IMR-90 (cell line): ENCODE data around the gene COA1. TPM values are rescaled to one million over a fixed set of nuclear protein-coding genes. Genes with fewer than 3 reads are reported as not detected.

ENCODE experiments used
- ATAC-seq: fragments of 200-7000 bp; cut with Tn5 transposase; 2 replicates; pipeline ENCODE4 v1.9.1; 2020; ENCODE audit warnings: low read depth, mild to moderate bottlenecking, moderate library complexity
- BruUV-seq: library from RNA; stranded (reverse); fragments of 400-500 nt; replicated peaks from 2 replicates; lab custom pipeline; 2021; lab: Mats Ljungman, UMichigan
- CTCF ChIA-PET: fragments of 300-600 bp; formaldehyde crosslinking; extraction: SDS; loops from one replicate; lab custom pipeline; 2021; ENCODE audit warnings: antibody characterized with exemption; lab: Yijun Ruan, JAX
- POLR2A ChIA-PET: fragments of 300-600 bp; sonication (Branson Sonifier 250); formaldehyde crosslinking; loops from one replicate; lab custom pipeline; 2022; ENCODE audit warnings: antibody characterized with exemption; ENCODE audit not compliant: unreplicated experiment; lab: Charles Lee
- DNase-seq: peaks from one replicate; pipeline ENCODE4 v3.0.0; 2013
- H2AFZ ChIP-seq: replicated peaks from 2 replicates; pipeline ENCODE3; 2013; ENCODE audit warnings: low read length, mild to moderate bottlenecking; ENCODE audit not compliant: poor library complexity
- H2AK5ac ChIP-seq: 2 replicates; pipeline ENCODE4 v1.6.1; 2013; ENCODE audit warnings: low read depth, low read length, inconsistent platforms
- H2AK9ac ChIP-seq: replicated peaks from 2 replicates; pipeline ENCODE3; 2013; ENCODE audit warnings: mild to moderate bottlenecking, low read depth, low read length, moderate library complexity; ENCODE audit not compliant: poor library complexity
- H2BK120ac ChIP-seq: 2 replicates; pipeline ENCODE4 v1.6.1; 2013; ENCODE audit warnings: low read depth, low read length, inconsistent platforms
- H2BK15ac ChIP-seq: 3 replicates; pipeline ENCODE4 v1.6.1; 2013; ENCODE audit warnings: low read depth, low read length, inconsistent platforms
- H2BK20ac ChIP-seq: 2 replicates; pipeline ENCODE4 v1.6.1; 2013; ENCODE audit warnings: low read depth, mild to moderate bottlenecking, inconsistent platforms, low read length, moderate library complexity
- H2BK5ac ChIP-seq: 2 replicates; pipeline ENCODE4 v1.6.1; 2013; ENCODE audit warnings: mild to moderate bottlenecking, low read depth, low read length, inconsistent platforms; ENCODE audit not compliant: poor library complexity, severe bottlenecking
- H3K14ac ChIP-seq: replicated peaks from 2 replicates; pipeline ENCODE4 v1.6.1; 2013; ENCODE audit warnings: low read depth, low read length, inconsistent platforms
- H3K18ac ChIP-seq: 2 replicates; pipeline ENCODE4 v1.6.1; 2013; ENCODE audit warnings: low read depth, low read length, control low read depth
- H3K23ac ChIP-seq: 2 replicates; pipeline ENCODE4 v1.6.1; 2013; ENCODE audit warnings: low read depth, low read length, inconsistent platforms
- H3K27ac ChIP-seq: 2 replicates; pipeline ENCODE4 v1.5.1; 2013; ENCODE audit warnings: mild to moderate bottlenecking, control low read depth, low read length; ENCODE audit not compliant: insufficient read depth
- H3K27me3 ChIP-seq: 2 replicates; pipeline ENCODE4 v1.6.1; 2013; ENCODE audit warnings: low read length; ENCODE audit not compliant: control insufficient read depth, insufficient read depth
- H3K36me3 ChIP-seq: 2 replicates; pipeline ENCODE4 v1.6.1; 2013; ENCODE audit warnings: low read length, mixed read lengths; ENCODE audit not compliant: control insufficient read depth, insufficient read depth
- H3K4ac ChIP-seq: 2 replicates; pipeline ENCODE4 v1.6.1; 2013; ENCODE audit warnings: low read depth, low read length, inconsistent platforms
- H3K4me1 ChIP-seq: 2 replicates; pipeline ENCODE4 v1.6.1; 2013; ENCODE audit warnings: low read length, mixed read lengths; ENCODE audit not compliant: control insufficient read depth, insufficient read depth
- H3K4me2 ChIP-seq: 2 replicates; pipeline ENCODE4 v1.6.1; 2013; ENCODE audit warnings: low read depth, mild to moderate bottlenecking, control low read depth, low read length, moderate library complexity
- H3K4me3 ChIP-seq: 2 replicates; pipeline ENCODE4 v1.5.1; 2013; ENCODE audit warnings: low read depth, mild to moderate bottlenecking, control low read depth, low read length, moderate library complexity; ENCODE audit not compliant: insufficient read depth
- H3K56ac ChIP-seq: 2 replicates; pipeline ENCODE4 v1.6.1; 2013; ENCODE audit warnings: low read length, inconsistent platforms; ENCODE audit not compliant: insufficient read depth; ENCODE audit errors: extremely low read depth
- H3K79me1 ChIP-seq, 2 experiments: 2 replicates each; pipeline ENCODE4 v1.6.1; 2013; ENCODE audit warnings: low read length in 2 of 2, inconsistent platforms in 1 of 2, low read depth in 1 of 2
- H3K9ac ChIP-seq: 2 replicates; pipeline ENCODE4 v1.6.1; 2013; ENCODE audit warnings: low read depth, low read length, control low read depth
- H3K9me1 ChIP-seq: 2 replicates; pipeline ENCODE4 v1.6.1; 2013; ENCODE audit warnings: low read length, inconsistent platforms; ENCODE audit not compliant: insufficient read depth
- H3K9me3 ChIP-seq: 2 replicates; pipeline ENCODE4 v1.6.1; 2013; ENCODE audit warnings: low read length; ENCODE audit not compliant: control insufficient read depth, insufficient read depth
- H4K20me1 ChIP-seq: 2 replicates; pipeline ENCODE4 v1.6.1; 2013; ENCODE audit warnings: low read length, inconsistent platforms; ENCODE audit not compliant: insufficient read depth
- H4K5ac ChIP-seq: 2 replicates; pipeline ENCODE4 v1.6.1; 2013; ENCODE audit warnings: mild to moderate bottlenecking, low read depth, low read length, control low read depth
- H4K8ac ChIP-seq, 2 experiments: 2 replicates each; pipeline ENCODE4 v1.6.1; 2013; ENCODE audit warnings: low read depth in 2 of 2, low read length in 2 of 2, control low read depth in 1 of 2, inconsistent platforms in 1 of 2
- H4K91ac ChIP-seq: 2 replicates; pipeline ENCODE4 v1.6.1; 2013; ENCODE audit warnings: low read depth, low read length, inconsistent platforms; ENCODE audit not compliant: insufficient read depth
- CEBPB ChIP-seq: IDR thresholded peaks from 2 replicates; pipeline ENCODE4 v1.6.1; 2012; ENCODE audit warnings: low read depth, low read length, improper control_type of control experiment
- CTCF ChIP-seq: conservative IDR thresholded peaks from 2 replicates; pipeline ENCODE4 v1.5.1; 2012; ENCODE audit warnings: mild to moderate bottlenecking, low read depth, low read length, improper control_type of control experiment
- MAZ ChIP-seq: IDR thresholded peaks from 2 replicates; pipeline ENCODE4 v1.6.1; 2012; ENCODE audit warnings: low read depth, mild to moderate bottlenecking, low read length, improper control_type of control experiment, moderate library complexity, borderline replicate concordance
- NFE2L2 ChIP-seq: fragments of 150-350 bp; IDR thresholded peaks from 2 replicates; pipeline ENCODE4 v1.6.1; 2016; ENCODE audit warnings: low read depth, mild to moderate bottlenecking, low read length
- POLR2A ChIP-seq: IDR thresholded peaks from 2 replicates; pipeline ENCODE4 v1.6.1; 2012; ENCODE audit warnings: mild to moderate bottlenecking, low read depth, low read length
- RAD21 ChIP-seq: IDR thresholded peaks from 2 replicates; pipeline ENCODE4 v1.6.1; 2012; ENCODE audit warnings: low read length, improper control_type of control experiment
- SMC3 ChIP-seq: fragments of 150-350 bp; IDR thresholded peaks from 2 replicates; pipeline ENCODE4 v1.6.1; 2016; ENCODE audit warnings: low read depth, mild to moderate bottlenecking, antibody characterized with exemption, low read length, moderate library complexity
- USF2 ChIP-seq: fragments of 150-350 bp; IDR thresholded peaks from 2 replicates; pipeline ENCODE4 v1.6.1; 2017; ENCODE audit warnings: mild to moderate bottlenecking, antibody characterized with exemption, low read length, low read depth
- WGBS, 2 experiments: methylation state at CpG; one replicate each; pipeline versions ENCODE4 v1.1.5 to v1.1.7; 2013; ENCODE audit warnings: missing lambda C conversion rate in 2 of 2; ENCODE audit not compliant: insufficient read length in 1 of 2; ENCODE audit errors: extremely low coverage in 2 of 2; 5-methylcytosine and 5-hydroxymethylcytosine counted together
- dilution Hi-C: fragments of 300-500 bp; cut with HindIII; formaldehyde crosslinking; loops from one replicate; pipeline ENCODE4 v1.14.3; 2018; ENCODE audit warnings: low sequenced_read_pairs; ENCODE audit not compliant: unreplicated experiment
- in situ Hi-C: fragments of 300-500 bp; cut with MboI; formaldehyde crosslinking; loops from 3 replicates; pipeline ENCODE4 v1.14.3; 2019; ENCODE audit warnings: low sequenced_read_pairs, inconsistent platforms, mixed read lengths
- intact Hi-C: fragments of 100-400 bp; cut with micrococcal nuclease; formaldehyde crosslinking; loops from 2 replicates; pipeline ENCODE4 v1.10.0; 2022
- polyA plus RNA-seq, 3 experiments: library from polyadenylated mRNA; depleted of rRNA; stranded (reverse); fragments of >200 nt; gene quantifications; 2 replicates each; pipeline ENCODE4 v1.2.3, GENCODE V29; 2012; ENCODE audit warnings: low replicate concordance in 1 of 3
- total RNA-seq: library from RNA; depleted of rRNA; stranded (reverse); fragments of >200 nt; gene quantifications from 2 replicates; pipeline ENCODE4 v1.2.3, GENCODE V29; 2012

COA1 gene
- total and polyA plus RNA-seq, 2 of the 4 experiments (the other 2 are of a cell fraction) = 34.2 to 59.5 TPM

- Histone ChIP-seq H2BK120ac (no peak overlapping the region), H3K27ac (no peak overlapping the region), H2BK5ac (peak overlapping the region; percentile 64), H2BK20ac (no peak overlapping the region), H2BK15ac (no peak overlapping the region), H3K4me2 (peak overlapping the region; percentile 57; the same call in 1 of the 2 replicates), H3K9ac (no peak overlapping the region), H3K56ac (no peak overlapping the region), H4K20me1 (no peaks in the 10 kb centered on the region), H2AFZ (no peak overlapping the region), H3K23ac (no peak overlapping the region), H3K4ac (no peak overlapping the region), H2AK5ac (no peak overlapping the region), H2AK9ac (no peak overlapping the region), H3K27me3 (no peaks in the 10 kb centered on the region), H4K5ac (no peak overlapping the region; the same call in 1 of the 2 replicates), H4K91ac (no peak overlapping the region), H3K9me1 (peaks cover 2% of the 10 kb centered on the region), H3K9me3 (no peaks in the 10 kb centered on the region), H3K79me1 (peaks cover 30 to 41% of the 10 kb centered on the region in 2 experiments), H3K4me1 (peaks cover 9% of the 10 kb centered on the region), H4K8ac (no peak overlapping the region), H3K36me3 (no peaks in the 10 kb centered on the region), H3K18ac (no peak overlapping the region), H3K14ac (no peak overlapping the region), H3K4me3 (no peak overlapping the region)
- intact Hi-C loops (loop anchor here (1.0 to 10.0 kb wide), 5 partner anchors 52 to 768 kb away; partner anchors contain the start of genes MRPL32, PSMA2 and STK17A), dilution Hi-C loops (no loop called here), in situ Hi-C loops (loop anchor here (5.0 to 25.0 kb wide), 2 partner anchors 118 to 438 kb away; partner anchors contain the start of gene STK17A)
- DNase-seq = peak; percentile 82
- WGBS, 2 experiments = no CpG with 5 or more reads among the region's 6 CpGs
- ATAC-seq = peak; percentile 32; the same call in 1 of the 2 replicates
- POLR2A ChIA-PET = interaction anchor here (0.7 to 4.0 kb wide), 3 partner anchors 62 to 144 kb away, joined by 3 to 23 read pairs (median 3); partner anchors contain the start of gene STK17A
- BruUV-seq = no TSS peak
- CTCF ChIA-PET = interaction anchor here (0.5 to 6.4 kb wide), 25 partner anchors 10 to 624 kb away, joined by 3 to 104 read pairs (median 4); partner anchors contain the start of gene STK17A
- TF ChIP-seq CTCF (peak; percentile 89), USF2 (no peak), MAZ (no peak), CEBPB (no peak), SMC3 (peak; percentile 91), RAD21 (peak; percentile 93), POLR2A (peak; percentile 50; the same call in 1 of the 2 replicates), NFE2L2 (no peak)
Measured at GRCh38 chr7:43700059-43700501, 29.2 kb downstream of the COA1 start.
